ENCODE measurements around the gene CCDC9B.

DNA sequence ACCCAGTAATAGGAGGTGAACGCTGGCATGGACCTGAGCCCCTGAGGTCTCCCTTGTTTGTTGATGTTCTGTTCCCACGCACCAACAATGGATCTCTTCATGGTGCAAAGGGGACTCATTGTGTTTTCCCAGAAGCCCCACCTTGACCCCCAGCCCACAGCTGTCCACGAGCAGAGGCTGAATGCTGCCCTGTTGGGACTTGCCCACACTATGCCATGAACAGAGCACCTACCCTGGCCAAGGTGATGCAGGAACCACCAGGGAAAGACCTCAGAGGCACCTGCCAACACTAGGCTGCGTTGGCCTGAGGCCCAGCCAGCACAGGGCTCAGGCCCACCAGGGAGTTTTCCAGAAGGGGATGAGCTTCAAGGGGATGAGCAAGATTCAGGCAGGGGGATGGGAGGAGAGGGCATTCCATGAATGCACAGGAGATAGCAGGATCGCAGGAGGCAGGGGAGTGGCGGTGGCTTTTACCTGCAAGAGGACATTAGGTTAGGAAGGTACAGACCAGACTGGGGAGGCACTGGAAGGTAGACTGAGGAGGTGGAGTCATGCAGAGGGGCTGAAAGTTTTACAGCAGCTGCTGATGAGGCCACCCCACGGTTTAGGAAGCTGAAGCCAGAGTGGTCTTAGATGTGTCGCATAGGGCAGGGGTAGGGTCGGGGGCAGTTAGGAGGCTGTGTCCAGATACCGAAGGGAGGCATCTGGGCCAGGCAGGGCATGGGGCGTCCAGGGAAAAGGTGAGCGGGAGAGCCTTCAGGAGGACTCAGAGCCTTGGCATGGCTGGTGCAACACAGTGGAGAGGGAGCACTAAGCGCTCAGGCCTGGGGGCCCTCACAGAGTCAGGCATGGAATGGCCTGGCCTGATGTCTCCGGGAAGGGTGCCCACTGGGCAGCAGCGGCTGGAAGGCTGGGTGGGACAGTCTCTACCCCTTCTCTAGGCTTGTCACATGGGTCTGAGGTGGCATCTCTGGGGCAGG, 6.1 kb upstream of the CCDC9B start:
- TF ChIP-seq EP300 (IDR thresholded peaks at IDR 0.05; ENCODE audit: borderline replicate concordance in 1 of 2, low read depth in 1 of 2, low read length in 1 of 2) = no peak
- TF ChIP-seq, protein P1, sequence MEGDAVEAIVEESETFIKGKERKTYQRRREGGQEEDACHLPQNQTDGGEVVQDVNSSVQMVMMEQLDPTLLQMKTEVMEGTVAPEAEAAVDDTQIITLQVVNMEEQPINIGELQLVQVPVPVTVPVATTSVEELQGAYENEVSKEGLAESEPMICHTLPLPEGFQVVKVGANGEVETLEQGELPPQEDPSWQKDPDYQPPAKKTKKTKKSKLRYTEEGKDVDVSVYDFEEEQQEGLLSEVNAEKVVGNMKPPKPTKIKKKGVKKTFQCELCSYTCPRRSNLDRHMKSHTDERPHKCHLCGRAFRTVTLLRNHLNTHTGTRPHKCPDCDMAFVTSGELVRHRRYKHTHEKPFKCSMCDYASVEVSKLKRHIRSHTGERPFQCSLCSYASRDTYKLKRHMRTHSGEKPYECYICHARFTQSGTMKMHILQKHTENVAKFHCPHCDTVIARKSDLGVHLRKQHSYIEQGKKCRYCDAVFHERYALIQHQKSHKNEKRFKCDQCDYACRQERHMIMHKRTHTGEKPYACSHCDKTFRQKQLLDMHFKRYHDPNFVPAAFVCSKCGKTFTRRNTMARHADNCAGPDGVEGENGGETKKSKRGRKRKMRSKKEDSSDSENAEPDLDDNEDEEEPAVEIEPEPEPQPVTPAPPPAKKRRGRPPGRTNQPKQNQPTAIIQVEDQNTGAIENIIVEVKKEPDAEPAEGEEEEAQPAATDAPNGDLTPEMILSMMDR (IDR thresholded peaks at IDR 0.05) = no peak

Measured in SK-N-SH (cell line).